Measurements from ENCODE around the gene RAPGEF3. TPM values are rescaled to one million over a fixed set of nuclear protein-coding genes. Genes with fewer than 3 reads are reported as not detected.

The RAPGEF3 gene
- total and polyA plus RNA-seq, 4 donors, result 8.3 to 40.4 (median 18.9) TPM

DNA sequence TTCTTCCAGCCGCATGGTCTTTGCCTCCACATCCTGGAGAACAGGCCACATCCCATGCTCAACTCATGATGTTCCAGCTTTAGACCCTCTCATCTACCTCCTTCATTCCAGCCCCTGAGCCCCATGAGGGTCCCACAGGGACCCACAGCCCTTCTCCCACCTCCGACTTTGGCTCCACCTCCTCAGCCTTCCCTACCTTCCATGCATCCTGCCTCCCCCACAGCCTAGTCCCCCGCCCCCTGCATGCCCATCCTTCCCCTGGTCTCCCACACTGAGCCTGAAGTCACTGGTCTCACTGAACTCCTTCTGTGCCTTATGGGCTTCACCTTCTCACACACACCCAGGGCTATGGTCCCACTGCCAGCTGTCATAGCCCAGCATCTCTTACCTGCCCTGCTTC lies 9.8 kb downstream of the RAPGEF3 start:
- no peak overlapping the region for H3K27ac ChIP-seq (ENCODE audit: low read depth in 1 of 2, low read length in 1 of 2)
- H3K9ac ChIP-seq (ENCODE audit: insufficient read depth in 1 of 2, low read length in 2 of 2), result no peak overlapping the region
- no peak for TF ChIP-seq CTCF (IDR thresholded peaks at IDR 0.05; ENCODE audit: control extremely low read depth, extremely low read depth)
- no peaks in the 10 kb centered on the region for H3K9me3 ChIP-seq (ENCODE audit: control insufficient read depth in 4 of 4, insufficient read depth in 3 of 4, low read length in 3 of 4)
- H3K4me1 ChIP-seq (ENCODE audit: control insufficient read depth in 5 of 5, insufficient read depth in 5 of 5, low read length in 5 of 5), result peaks cover 1 to 19% (median 7%) of the 10 kb centered on the region in 5 donors
- ATAC-seq (ENCODE audit: insufficient read depth, low FRiP score) (no peak), DNase-seq (no peak)
- H3K4me3 ChIP-seq, result no peak overlapping the region
- no peaks in the 10 kb centered on the region for H3K27me3 ChIP-seq (ENCODE audit: control insufficient read depth in 3 of 3, insufficient read depth in 3 of 3, low read length in 2 of 3)
- WGBS, 2 donors, result 96 to 98% methylated on average over 3 of the region's 3 CpGs
- H3K36me3 ChIP-seq (ENCODE audit: control insufficient read depth in 4 of 4, insufficient read depth in 4 of 4, low read length in 4 of 4), result peaks cover 0 to 24% (median 0%) of the 10 kb centered on the region in 4 donors

DNA sequence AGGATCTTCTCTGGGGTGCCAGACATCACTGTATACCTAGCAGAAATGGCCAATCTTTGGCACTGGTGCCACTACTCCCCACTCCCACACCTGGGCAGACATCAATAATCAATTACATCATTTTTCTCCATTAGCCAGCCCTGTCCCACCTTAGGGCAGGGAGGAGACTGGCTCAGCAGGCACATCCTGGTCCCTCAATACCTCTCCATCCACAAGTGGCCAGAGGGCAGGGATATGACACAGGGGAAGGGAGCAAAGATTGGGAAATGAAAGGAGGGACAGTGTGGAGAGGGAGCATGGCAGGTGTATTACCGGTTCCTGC lies 10.2 kb downstream of the RAPGEF3 start:
- H3K9me3 ChIP-seq (ENCODE audit: control insufficient read depth in 4 of 4, insufficient read depth in 3 of 4, low read length in 3 of 4), result no peaks in the 10 kb centered on the region
- no peak overlapping the region for H3K9ac ChIP-seq (ENCODE audit: insufficient read depth in 1 of 2, low read length in 2 of 2)
- peaks cover 0 to 14% (median 4%) of the 10 kb centered on the region in 5 donors for H3K4me1 ChIP-seq (ENCODE audit: control insufficient read depth in 5 of 5, insufficient read depth in 5 of 5, low read length in 5 of 5)
- H3K36me3 ChIP-seq (ENCODE audit: control insufficient read depth in 4 of 4, insufficient read depth in 4 of 4, low read length in 4 of 4), result peaks cover 0 to 24% (median 0%) of the 10 kb centered on the region in 4 donors
- WGBS, 2 donors, result 100% methylated on average over 1 of the region's 1 CpG
- DNase-seq, result no peak
- ATAC-seq (ENCODE audit: insufficient read depth, low FRiP score), result no peak
- TF ChIP-seq CTCF (IDR thresholded peaks at IDR 0.05; ENCODE audit: control extremely low read depth, extremely low read depth), result no peak
- no peak overlapping the region for H3K27ac ChIP-seq (ENCODE audit: low read depth in 1 of 2, low read length in 1 of 2)
- H3K27me3 ChIP-seq (ENCODE audit: control insufficient read depth in 3 of 3, insufficient read depth in 3 of 3, low read length in 2 of 3), result no peaks in the 10 kb centered on the region
- H3K4me3 ChIP-seq, result no peak overlapping the region

- no peak overlapping the region for H3K9ac ChIP-seq (ENCODE audit: insufficient read depth in 1 of 2, low read length in 2 of 2)
- H3K36me3 ChIP-seq (ENCODE audit: control insufficient read depth in 4 of 4, insufficient read depth in 4 of 4, low read length in 4 of 4), result peaks cover 0 to 24% (median 0%) of the 10 kb centered on the region in 4 donors
- ATAC-seq (ENCODE audit: insufficient read depth, low FRiP score) (no peak), DNase-seq (no peak)
- TF ChIP-seq CTCF (IDR thresholded peaks at IDR 0.05; ENCODE audit: control extremely low read depth, extremely low read depth), result no peak
- no peak overlapping the region for H3K27ac ChIP-seq (ENCODE audit: low read depth in 1 of 2, low read length in 1 of 2)
- H3K4me1 ChIP-seq (ENCODE audit: control insufficient read depth in 5 of 5, insufficient read depth in 5 of 5, low read length in 5 of 5), result peaks cover 0 to 9% (median 4%) of the 10 kb centered on the region in 5 donors
- WGBS, 2 donors, result 93% methylated on average over 14 of the region's 14 CpGs
- no peaks in the 10 kb centered on the region for H3K27me3 ChIP-seq (ENCODE audit: control insufficient read depth in 3 of 3, insufficient read depth in 3 of 3, low read length in 2 of 3)
- H3K9me3 ChIP-seq (ENCODE audit: control insufficient read depth in 4 of 4, insufficient read depth in 3 of 4, low read length in 3 of 4), result no peaks in the 10 kb centered on the region
- no peak overlapping the region for H3K4me3 ChIP-seq
Observed at GRCh38 chr12:47747596-47748506, 10.8 kb downstream of the RAPGEF3 start.

Measured in lung (tissue), 12 donors.